Spleen (tissue), 11 donors: ENCODE data around the gene SLC23A2. TPM values are rescaled to one million over a fixed set of nuclear protein-coding genes. Genes with fewer than 3 reads are reported as not detected.
A peak's percentile ranks its signal among the peaks of the same experiment; 100 is the strongest.

Experiments
- DNase-seq: peaks from one replicate; pipeline ENCODE4 v3.0.0-alpha.2; 2020
- H3K27ac ChIP-seq, 8 donors: fragments of 200-600 bp; sonication (generic) in 7 of 8; 1 replicate in 4 of 8; 2 replicates in 4 of 8; pipeline versions ENCODE4 v1.5.0 to v1.8.0; 2016 to 2021; ENCODE audit warnings: inconsistent platforms in 4 of 8, mild to moderate bottlenecking in 4 of 8, moderate library complexity in 1 of 8
- H3K27me3 ChIP-seq, 7 donors: fragments of 200-600 bp; sonication (generic) in 6 of 7; replicated peaks in 1 of 7; 1 replicate in 4 of 7; 2 replicates in 3 of 7; pipeline versions ENCODE4 v1.5.0 to v1.8.0; 2016 to 2021; ENCODE audit warnings: inconsistent platforms in 3 of 7, mild to moderate bottlenecking in 1 of 7
- H3K36me3 ChIP-seq, 6 donors: fragments of 200-600 bp; sonication (generic) in 5 of 6; 1 replicate in 4 of 6; 2 replicates in 2 of 6; pipeline versions ENCODE4 v1.5.0 to v1.8.0; 2016 to 2021; ENCODE audit warnings: inconsistent platforms in 2 of 6
- H3K4me1 ChIP-seq, 6 donors: fragments of 200-600 bp; sonication (generic) in 5 of 6; 1 replicate in 3 of 6; 2 replicates in 3 of 6; pipeline versions ENCODE4 v1.5.0 to v1.8.0; 2016 to 2021; ENCODE audit warnings: inconsistent platforms in 3 of 6
- H3K4me3 ChIP-seq, 8 donors: fragments of 200-600 bp; sonication (generic) in 7 of 8; 1 replicate in 4 of 8; 2 replicates in 4 of 8; pipeline versions ENCODE4 v1.5.0 to v1.8.0; 2016 to 2021; ENCODE audit warnings: inconsistent platforms in 4 of 8, mild to moderate bottlenecking in 4 of 8, moderate library complexity in 2 of 8
- H3K9me3 ChIP-seq, 8 donors: fragments of 200-600 bp; sonication (generic) in 7 of 8; 1 replicate in 4 of 8; 2 replicates in 4 of 8; pipeline versions ENCODE4 v1.5.0 to v1.8.0; 2016 to 2021; ENCODE audit warnings: inconsistent platforms in 4 of 8
- CTCF ChIP-seq, 11 experiments: fragments of 200-600 bp in 7 of 11; fragments of 450-650 bp in 4 of 11; sonication (generic) in 4 of 11; IDR thresholded peaks in 8 of 11; conservative IDR thresholded peaks in 3 of 11; 1 replicate in 7 of 11; 2 replicates in 4 of 11; pipeline versions ENCODE4 v1.4.0 to v1.8.0; 2016 to 2021; ENCODE audit warnings: antibody characterized with exemption in 11 of 11, inconsistent platforms in 4 of 11, mild to moderate bottlenecking in 1 of 11
- POLR2A ChIP-seq, 3 donors: fragments of 450-650 bp; IDR thresholded peaks; one replicate each; pipeline ENCODE4 v1.5.1; 2017; ENCODE audit warnings: antibody characterized with exemption in 3 of 3, mild to moderate bottlenecking in 1 of 3
- POLR2AphosphoS5 ChIP-seq, 3 donors: sonication (generic); formaldehyde crosslinking; IDR thresholded peaks; one replicate each; pipeline ENCODE4 v1.5.1; 2017; ENCODE audit warnings: antibody characterized with exemption in 3 of 3
- WGBS, 5 donors: extraction: QIAGEN DNeasy Blood & Tissue Kit in 3 of 5; methylation state at CpG; one replicate each; pipeline versions ENCODE4 v1.1.5 to v1.1.7; 2013 to 2018; 5-methylcytosine and 5-hydroxymethylcytosine counted together
- intact Hi-C: fragments of 100-400 bp; cut with DNase I; formaldehyde crosslinking; loops from one replicate; pipeline ENCODE4 v1.15.0; 2023; ENCODE audit warnings: low total_unique reads
- polyA plus RNA-seq, 3 donors: library from polyadenylated mRNA; stranded (reverse); fragments of 200-250 nt; gene quantifications; one replicate each; pipeline ENCODE4 v1.2.1, GENCODE V29; 2013
- total RNA-seq, 7 donors: library from RNA; depleted of rRNA in 3 of 7; stranded (reverse); fragments of >200 nt in 3 of 7; fragmentation: NEBNext Ultra II Directional in 4 of 7; extraction: Animal tissue kit (Norgen Biotek cat#: 25700) in 4 of 7; gene quantifications; one replicate each; pipeline versions ENCODE4 v1.1.0 to v1.2.1, GENCODE V29; 2016 to 2021
- donor health status: healthy with polysubstance abuse.
- donor health status: DM: no; HTN: no; CAD: no; lungs with moderate emphysema.
- donor health status: DM: no; HTN: no; CAD: no.
- donor health status: Bipolar disorder and iron deficiency.
- donor health status: healthy.
- donor health status: DM: no; HTN: no; CAD: no.
- donor health status: DM: yes; HTN: yes; CAD: no.

The SLC23A2 gene
- total and polyA plus RNA-seq, 10 donors = 5.1 to 72.0 (median 45.8) TPM

DNA sequence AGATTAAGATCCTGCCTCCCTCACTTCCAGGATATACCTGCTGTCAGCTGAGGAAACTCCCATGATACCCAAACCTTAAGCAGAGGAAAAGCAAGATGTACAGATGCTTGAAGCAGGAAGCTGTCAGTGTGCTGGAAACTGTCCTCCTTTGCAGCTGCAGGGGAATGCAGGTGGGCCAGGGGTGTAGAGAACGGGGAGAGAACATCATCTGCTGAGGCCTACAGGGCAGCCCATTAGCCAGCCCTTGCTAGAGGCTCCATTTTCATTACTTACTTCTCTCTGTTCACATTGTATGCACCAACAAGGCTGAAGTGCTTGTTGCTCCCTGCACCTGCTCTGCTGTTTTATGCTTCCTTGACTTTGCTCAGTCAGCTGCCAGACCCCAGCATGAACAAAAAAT lies 160.5 kb downstream of the SLC23A2 start:
- peaks cover 0 to 6% (median 0%) of the 10 kb centered on the region in 8 donors for H3K9me3 ChIP-seq
- H3K36me3 ChIP-seq = no peaks in the 10 kb centered on the region
- no peak overlapping the region for H3K4me3 ChIP-seq
- WGBS, 5 donors = 44 to 87% (median 55%) methylated on average over 1 of the region's 1 CpG
- H3K4me1 ChIP-seq = peaks cover 0 to 20% (median 7%) of the 10 kb centered on the region in 6 donors
- H3K27me3 ChIP-seq = no peaks in the 10 kb centered on the region
- DNase-seq = no peak
- H3K27ac ChIP-seq = no peak overlapping the region
- intact Hi-C loops = no loop called here
- TF ChIP-seq POLR2A (IDR thresholded peaks at IDR 0.05) (no peak), POLR2AphosphoS5 (IDR thresholded peaks at IDR 0.05) (no peak), CTCF (IDR thresholded peaks at IDR 0.05 in 8 of 11, conservative IDR thresholded peaks at IDR 0.05 in 3 of 11) (no peak)

GRCh38 chr20:4838526-4838925 lies 162.8 kb downstream of the SLC23A2 start:
- 55 to 69% (median 59%) methylated on average over 8 of the region's 8 CpGs for WGBS, 5 donors
- Histone ChIP-seq H3K4me3 (no peak overlapping the region), H3K36me3 (no peaks in the 10 kb centered on the region), H3K27me3 (no peaks in the 10 kb centered on the region), H3K4me1 (peaks cover 0 to 12% (median 2%) of the 10 kb centered on the region in 6 donors), H3K27ac (no peak overlapping the region), H3K9me3 (peaks cover 0 to 6% (median 0%) of the 10 kb centered on the region in 8 donors)
- DNase-seq = no peak
- TF ChIP-seq CTCF (IDR thresholded peaks at IDR 0.05 in 8 of 11, conservative IDR thresholded peaks at IDR 0.05 in 3 of 11) (no peak), POLR2A (IDR thresholded peaks at IDR 0.05) (no peak), POLR2AphosphoS5 (IDR thresholded peaks at IDR 0.05) (no peak)
- intact Hi-C loops = no loop called here

DNA sequence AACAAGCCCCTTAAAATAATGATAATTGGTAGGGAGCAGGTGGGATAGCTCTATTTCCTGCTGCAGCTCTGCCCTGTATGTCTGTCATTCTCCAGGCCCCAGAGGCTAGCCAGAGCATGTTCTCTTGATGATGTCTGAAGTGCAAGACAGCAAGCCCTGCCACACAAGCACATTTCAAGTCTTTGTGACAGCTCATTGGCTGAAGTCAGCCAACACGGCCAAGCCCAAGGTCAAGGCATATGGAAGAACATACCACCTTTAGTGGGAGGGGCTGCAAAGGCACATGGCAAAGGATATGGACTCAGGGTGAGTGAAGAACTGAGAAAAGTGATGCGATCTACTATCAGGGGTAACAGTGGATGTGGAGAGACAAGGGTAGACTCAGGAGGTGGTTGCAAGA lies 163.6 kb downstream of the SLC23A2 start:
- intact Hi-C loops = no loop called here
- 82 to 93% (median 84%) methylated on average over 2 of the region's 2 CpGs for WGBS, 5 donors
- H3K4me1 ChIP-seq = peaks cover 0 to 12% (median 2%) of the 10 kb centered on the region in 6 donors
- no peak for TF ChIP-seq POLR2AphosphoS5 (IDR thresholded peaks at IDR 0.05)
- TF ChIP-seq POLR2A (IDR thresholded peaks at IDR 0.05) = no peak
- TF ChIP-seq CTCF (IDR thresholded peaks at IDR 0.05 in 8 of 11, conservative IDR thresholded peaks at IDR 0.05 in 3 of 11) = no peak
- no peak overlapping the region for H3K4me3 ChIP-seq
- H3K27me3 ChIP-seq = no peaks in the 10 kb centered on the region
- no peak overlapping the region for H3K27ac ChIP-seq
- H3K9me3 ChIP-seq = peaks cover 0 to 6% (median 0%) of the 10 kb centered on the region in 8 donors
- no peaks in the 10 kb centered on the region for H3K36me3 ChIP-seq
- DNase-seq = no peak

DNA sequence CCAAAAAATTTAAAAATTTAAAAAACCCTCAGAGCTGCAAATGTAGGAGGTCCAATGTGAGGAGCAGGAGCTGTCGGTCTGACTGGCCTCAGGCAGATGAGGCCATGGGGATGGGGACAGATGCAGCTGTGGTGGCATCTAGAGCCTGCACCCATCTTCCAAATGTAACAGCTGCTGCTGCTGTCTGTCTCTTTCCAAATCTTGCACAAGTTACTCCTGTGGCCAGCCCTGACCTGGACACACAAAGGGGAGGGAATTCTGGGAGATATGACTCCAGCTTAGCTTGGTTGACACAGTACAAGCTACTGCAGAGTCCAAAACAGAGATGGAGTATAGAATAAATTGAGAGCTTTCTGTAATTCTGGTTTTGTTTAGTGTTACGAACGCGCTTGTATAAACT lies 164.4 kb downstream of the SLC23A2 start:
- peaks cover 0 to 11% (median 0%) of the 10 kb centered on the region in 8 donors for H3K9me3 ChIP-seq
- H3K27ac ChIP-seq = peak overlapping the region in 3 of 8 donors; percentile 21 to 58 (median 50)
- H3K27me3 ChIP-seq = no peaks in the 10 kb centered on the region
- DNase-seq = no peak
- WGBS, 5 donors = 64 to 77% (median 67%) methylated on average over 4 of the region's 4 CpGs
- intact Hi-C loops = no loop called here
- no peak for TF ChIP-seq CTCF (IDR thresholded peaks at IDR 0.05 in 8 of 11, conservative IDR thresholded peaks at IDR 0.05 in 3 of 11)
- TF ChIP-seq POLR2A (IDR thresholded peaks at IDR 0.05) = no peak
- TF ChIP-seq POLR2AphosphoS5 (IDR thresholded peaks at IDR 0.05) = no peak
- peaks cover 0 to 12% (median 2%) of the 10 kb centered on the region in 6 donors for H3K4me1 ChIP-seq
- H3K4me3 ChIP-seq = no peak overlapping the region
- no peaks in the 10 kb centered on the region for H3K36me3 ChIP-seq
